HG02970 (cell line): ENCODE measurements around the gene SELENOO.

ENCODE experiments used
- ATAC-seq: cut with Tn5 transposase; IDR thresholded peaks from one replicate; pipeline ENCODE4 v1.9.1; 2021; ENCODE audit warnings: mild to moderate bottlenecking, moderate library complexity, moderate number of reproducible peaks; ENCODE audit not compliant: unreplicated experiment, low FRiP score

Gene SELENOO

DNA sequence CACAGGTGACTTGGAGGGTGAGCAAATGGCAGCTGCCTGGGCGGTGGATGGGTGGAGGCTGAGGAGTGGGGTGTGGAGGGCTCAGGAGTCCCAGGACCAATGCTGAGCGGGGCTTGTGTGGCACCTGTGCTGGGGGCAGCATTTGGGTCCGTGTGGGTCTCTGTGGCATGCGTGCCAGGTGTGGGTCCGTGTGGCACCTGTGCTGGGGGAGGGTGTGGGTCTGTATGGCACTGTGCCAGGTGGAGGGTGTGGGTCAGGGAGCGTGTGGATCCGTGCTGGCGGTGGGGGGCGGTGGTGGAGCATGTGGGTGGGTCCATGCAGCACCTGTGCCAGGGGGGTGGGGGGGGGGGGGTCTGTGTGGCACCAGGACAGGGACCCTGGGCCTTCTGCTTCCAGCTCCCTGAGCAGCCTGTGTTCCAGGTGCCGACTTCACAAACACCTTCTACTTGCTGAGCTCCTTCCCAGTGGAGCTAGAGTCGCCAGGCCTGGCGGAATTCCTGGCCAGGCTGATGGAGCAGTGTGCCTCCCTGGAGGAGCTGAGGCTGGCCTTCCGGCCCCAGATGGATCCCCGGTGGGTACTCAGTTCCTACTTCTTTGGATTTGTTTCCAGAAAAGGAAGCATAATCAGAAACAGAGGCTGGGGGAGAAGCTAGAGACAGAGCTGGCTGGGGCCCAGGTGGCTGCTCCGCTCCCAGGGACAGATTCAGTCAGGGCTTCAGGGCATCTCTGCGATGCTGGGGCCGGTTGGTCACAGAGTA lies 14.7 kb downstream of the SELENOO start:
- no peak for ATAC-seq

- no peak for ATAC-seq
Observed at GRCh38 chr22:50216055-50216683, 15.4 kb downstream of the SELENOO start.

DNA sequence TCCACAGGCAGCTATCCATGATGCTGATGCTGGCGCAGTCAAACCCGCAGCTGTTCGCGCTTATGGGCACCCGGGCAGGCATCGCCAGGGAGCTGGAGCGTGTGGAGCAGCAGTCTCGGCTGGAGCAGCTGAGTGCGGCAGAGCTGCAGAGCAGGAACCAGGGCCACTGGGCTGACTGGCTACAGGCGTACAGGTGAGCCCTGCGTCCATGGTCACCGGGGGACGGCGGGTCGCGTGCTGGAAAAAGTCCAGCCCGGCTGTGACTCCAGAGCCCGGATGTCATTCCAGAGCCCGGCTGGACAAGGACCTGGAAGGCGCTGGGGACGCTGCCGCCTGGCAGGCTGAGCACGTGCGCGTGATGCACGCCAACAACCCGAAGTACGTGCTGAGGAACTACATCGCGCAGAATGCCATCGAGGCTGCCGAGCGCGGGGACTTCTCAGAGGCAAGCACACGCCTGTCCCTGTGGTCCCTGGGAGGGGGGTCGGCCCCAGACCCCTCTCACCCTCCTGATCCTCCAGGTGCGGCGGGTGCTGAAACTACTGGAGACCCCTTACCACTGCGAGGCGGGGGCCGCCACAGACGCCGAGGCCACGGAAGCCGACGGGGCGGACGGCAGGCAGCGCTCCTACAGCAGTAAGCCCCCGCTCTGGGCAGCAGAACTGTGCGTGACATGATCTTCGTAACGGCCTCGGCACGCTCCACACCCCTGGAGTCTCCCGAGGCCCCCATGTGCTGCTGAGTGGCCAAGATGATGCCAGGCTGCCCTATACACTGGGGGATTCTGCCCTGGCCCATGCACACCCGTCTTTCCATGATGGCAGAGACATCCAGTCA lies 16.1 kb downstream of the SELENOO start:
- ATAC-seq = no peak

DNA sequence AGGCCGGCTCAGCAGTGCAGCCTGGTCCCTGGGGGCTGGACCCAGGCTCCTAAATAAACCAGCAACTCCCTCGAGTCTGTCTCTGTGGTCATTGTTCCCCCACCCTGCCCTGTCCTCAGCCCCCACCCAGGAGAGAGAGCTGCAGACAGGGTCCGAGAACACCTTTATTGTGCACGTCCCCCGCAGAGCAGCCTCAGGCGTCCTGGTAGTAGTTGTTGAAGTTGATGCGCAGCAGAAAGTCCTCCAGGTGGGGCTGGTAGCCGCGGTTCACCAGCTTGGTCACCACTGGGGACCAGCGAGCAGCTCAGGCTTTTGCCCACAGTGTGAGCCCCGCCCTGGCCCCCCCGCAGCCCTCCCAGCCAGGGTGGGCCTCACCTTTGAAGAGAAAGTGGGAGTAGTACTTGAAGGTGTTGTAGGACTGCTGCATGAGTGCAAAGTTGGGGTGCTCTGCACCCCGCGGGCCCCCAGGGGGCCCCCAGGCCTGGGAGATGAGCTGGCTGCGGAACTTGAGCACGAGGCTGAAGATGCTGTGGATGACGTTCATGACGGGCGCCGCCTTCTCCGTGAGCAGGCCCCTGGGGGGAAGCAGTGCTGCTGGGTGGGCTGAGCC lies 16.8 kb downstream of the SELENOO start:
- no peak for ATAC-seq

DNA sequence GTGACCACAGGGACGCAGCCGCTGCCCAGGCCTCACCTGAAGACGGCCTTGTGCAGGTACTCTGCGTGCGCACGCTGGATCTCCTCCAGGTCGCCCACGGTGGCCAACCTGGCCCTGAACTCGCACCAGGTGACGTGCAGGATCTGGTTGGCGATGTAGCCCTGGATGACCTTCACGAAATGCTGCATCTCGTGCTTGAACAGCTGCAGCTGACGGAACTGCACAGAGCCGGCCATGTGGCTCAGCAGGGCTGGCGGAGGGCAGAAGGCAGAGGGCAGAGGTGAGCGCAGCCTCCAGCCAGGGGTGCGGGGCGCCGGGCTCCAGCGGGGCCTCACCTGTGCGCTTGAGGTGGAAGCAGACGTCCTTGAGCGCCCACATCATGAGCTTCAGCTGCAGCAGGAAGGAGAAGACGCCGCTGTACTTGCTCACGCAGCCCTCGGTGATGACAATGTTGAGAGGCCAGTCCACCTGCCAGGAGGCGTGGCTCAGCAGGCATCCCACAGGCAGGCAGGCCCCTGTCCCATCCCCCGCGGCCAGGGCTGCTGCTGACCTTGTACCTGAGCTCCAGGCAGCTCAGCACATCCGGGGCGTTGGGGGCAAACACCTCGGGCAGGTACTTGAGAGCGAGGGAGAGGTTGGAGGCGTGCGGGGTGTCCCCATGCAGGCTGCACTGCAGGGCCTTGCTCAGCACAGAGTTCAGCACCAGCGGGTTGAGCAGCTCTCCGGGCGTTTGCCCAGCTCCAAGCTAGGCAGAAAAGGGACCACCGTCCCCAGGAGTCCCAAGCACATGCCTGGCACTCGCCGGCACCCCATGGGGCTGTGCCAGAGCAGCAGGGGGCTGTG lies 17.6 kb downstream of the SELENOO start:
- no peak for ATAC-seq

DNA sequence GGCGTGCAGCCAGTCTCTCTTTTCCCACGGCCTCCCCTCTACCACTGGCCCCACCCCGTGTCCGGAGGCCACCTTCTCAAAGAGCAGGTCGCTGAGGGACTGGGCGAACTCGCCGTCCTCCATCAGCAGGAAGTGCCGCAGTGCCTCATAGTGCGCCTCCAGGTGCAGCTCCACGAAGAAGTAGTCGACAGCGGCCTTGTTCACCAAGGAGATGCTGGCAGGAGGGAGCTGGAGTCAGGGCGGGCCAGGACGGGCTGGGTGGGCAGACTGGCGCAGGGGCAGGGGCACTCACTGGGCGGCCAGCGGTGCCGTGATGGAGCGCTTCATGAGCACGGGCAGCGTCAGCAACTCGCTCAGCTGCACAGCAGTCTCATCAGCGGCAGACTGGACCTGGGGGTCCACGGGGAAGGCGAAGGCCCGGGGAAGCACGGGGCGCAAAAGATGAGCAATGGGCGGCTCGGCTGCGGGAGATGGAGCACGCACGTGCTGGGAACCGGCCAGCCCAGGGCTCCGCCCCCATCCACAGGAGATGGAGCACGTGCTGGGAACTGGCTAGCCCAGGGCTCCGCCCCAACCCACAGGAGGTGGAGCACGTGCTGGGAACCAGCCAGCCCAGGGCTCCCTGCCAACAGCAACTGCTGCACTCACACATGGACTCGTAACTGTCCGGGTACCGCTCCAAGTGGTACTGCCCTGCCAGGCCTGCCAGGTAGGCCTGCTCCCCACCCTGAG lies 18.4 kb downstream of the SELENOO start:
- no peak for ATAC-seq

DNA sequence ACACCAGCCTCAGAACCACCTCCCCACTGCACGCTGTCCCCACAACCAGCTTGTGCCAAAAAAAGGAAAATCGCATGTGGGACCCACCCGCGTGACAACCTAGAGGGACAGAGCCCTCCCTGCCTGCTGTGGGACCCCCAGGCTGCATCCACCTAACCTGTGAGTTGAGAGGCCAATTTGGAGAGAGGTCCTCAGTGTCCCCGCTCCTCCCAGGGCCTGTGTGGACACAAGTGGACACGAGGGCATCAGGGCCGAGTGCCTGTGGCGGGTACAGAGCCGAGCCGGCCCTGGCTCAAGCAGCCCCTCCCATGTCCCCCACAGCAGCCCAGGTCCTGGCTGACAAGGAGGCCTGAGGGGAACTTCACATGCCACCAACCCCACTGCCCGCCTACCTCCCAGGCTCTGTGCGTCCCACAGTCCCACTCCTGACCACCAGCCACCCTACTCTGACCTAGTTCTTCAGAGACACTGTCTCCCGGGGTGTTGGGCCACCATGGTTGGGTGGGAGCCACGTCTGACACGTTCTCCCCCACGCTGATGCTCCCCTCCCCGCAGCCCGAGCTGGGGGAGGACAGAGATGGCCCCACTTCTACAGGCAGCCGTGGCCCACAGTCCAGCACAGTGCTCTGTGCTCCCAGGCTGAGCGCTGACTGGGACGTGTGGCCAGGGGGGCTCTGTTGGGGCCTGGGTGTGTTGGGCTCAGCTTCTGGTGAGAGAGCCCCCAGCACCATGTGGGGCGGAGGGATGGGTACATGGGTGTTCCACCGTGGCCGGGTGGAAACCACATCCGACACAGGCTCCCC lies 19.2 kb downstream of the SELENOO start:
- no peak for ATAC-seq

DNA sequence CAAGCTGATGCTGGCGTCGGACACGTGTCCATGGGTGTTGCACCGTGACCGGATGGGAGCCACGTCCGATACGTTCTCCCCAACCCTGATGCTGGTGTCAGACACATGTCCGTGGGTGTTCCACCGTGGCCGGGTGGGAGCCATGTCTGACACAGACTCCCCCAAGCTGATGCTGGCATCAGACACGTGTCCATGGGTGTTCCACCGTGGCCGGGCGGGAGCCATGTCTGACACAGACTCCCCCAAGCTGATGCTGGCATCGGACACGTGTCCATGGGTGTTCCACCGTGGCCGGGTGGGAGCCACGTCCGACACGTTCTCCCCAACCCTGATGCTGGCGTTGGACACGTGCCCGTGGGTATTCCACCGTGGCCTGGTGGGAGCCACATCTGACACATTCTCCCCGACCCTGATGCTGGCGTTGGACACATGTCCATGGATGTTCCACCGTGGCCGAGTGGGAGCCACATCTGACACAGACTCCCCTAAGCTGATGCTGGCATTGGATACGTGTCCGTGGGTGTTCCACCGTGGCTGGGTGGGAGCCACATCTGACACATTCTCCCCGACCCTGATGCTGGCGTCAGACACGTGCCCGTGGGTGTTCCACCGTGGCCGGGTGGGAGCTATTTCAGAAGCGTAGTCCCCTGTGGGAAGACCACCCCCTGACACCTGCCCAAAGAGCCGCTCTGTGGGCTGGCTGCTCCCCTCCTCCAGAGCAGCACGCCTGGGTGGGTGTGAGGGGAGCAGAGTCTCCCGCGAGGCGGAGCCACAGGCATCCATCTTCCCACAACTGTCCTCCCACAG lies 20.0 kb downstream of the SELENOO start:
- ATAC-seq = no peak

DNA sequence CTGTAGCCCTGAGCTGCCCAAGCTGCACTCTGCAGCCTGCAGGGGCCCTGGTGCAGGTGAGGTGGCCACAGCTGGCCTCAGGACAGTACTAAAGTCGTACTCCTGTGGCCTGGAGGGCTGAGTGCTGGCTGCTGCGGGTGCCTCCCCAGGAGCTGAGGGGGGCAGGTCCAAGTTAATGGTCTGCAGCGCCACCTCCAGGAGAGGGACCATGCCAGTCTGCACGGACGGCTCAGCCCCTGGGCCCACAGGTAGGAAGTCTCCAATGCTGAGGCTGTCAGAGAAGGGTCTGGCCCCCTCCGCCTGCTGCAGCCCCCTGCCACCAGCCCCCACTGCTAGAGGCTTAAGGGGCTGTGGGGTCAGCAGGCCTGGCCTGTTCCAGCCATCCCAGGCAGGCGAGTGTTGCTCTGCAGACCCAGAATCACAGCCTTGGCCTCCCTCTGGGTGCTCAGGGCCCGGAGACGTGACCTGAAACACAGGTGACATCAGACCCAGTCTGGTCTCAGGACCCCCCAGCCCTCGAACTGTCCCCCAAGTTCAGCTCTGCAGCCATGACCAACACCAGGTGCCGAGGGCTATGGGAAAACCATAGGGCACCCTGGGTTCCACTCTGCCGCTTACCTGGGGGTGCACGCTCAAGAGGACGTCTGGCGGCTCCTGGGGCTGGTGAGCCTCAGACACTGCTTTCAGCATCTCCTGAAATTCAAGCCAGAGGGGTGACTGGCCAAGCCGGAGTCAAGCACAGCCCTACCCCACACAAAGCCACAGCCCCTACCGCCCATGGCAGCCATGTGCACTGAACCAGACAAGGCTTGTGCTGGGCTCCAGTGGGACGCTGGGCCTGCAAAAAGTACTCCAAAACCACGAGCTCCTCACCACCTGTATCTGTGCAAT lies 20.8 kb downstream of the SELENOO start:
- no peak for ATAC-seq

DNA sequence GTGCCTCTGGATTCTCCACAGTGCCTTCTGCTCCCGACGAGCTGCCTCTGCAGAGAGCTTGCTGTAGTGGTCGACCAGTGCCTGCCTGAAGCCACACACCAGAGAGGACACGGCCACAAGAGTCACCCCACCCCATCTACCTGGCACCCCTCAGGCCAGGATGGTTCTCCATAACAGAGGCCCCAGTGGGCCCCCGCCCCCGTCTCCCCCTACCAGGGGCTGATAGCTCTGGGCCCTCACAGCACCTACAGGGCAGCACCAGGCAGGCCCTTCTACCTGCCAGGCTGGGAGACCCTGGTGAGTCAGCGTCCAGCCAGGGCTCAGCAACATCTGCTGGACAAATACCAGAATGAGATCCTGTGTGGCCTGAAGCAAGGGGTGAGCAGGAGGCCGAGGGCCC lies 21.7 kb downstream of the SELENOO start:
- no peak for ATAC-seq

DNA sequence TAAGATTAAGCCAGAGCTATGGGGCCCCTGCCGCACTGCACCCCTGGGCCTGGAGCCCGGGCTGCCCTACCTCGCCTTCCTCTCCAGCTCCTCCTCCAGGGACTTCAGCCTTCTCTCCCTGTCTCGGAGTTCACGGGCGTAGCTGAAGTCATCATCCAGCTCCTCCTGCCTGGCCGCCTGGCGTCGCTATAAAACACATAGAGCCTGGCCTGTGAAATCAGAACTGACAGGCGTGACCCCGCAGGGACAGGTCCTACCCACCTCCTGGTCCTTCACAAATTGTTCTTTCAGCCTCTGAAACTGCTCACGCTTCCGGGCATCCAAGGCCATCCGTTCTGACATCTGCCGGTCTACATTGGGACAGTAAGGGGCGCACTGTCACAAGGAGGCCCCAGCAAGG lies 23.3 kb downstream of the SELENOO start:
- ATAC-seq = no peak

DNA sequence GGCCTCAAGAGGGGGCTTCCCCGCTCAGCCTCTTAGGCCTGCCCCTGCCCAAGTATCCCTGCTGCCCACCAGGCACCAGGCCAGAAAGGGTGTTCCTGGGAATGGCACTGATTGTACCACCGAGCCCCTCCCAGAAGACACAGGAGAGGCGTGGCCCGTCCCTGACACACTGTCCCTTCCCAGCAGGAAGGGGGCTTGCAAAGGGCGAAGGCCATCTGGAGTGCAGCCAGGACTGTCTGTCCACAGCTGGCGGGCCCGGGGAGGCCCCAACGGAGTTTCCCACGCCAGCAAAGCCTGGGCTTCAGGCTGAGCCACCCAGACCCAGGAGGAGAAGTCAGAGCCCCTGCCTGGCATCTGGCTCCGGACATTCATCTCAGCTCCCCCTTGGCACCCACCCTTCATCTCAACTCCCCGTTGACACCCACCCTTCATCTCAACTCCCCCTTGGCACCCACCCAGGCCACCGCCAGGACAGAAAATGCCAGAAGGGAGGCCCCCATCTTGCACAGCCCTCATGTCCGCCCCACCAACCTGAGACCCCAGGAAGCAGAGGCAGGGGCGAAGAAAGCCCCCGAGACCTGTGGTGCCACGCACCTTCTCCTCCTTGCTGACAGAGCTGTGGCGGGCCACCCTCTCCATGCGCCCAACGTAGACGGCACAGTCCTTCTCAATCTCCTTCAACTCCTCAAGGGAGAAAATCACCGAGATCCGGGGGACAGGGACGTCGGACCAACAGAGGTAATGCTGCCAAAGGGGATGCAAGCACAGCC lies 24.6 kb downstream of the SELENOO start:
- ATAC-seq = no peak

GRCh38 chr22:50226063-50226874 lies 25.5 kb downstream of the SELENOO start:
- no peak for ATAC-seq

DNA sequence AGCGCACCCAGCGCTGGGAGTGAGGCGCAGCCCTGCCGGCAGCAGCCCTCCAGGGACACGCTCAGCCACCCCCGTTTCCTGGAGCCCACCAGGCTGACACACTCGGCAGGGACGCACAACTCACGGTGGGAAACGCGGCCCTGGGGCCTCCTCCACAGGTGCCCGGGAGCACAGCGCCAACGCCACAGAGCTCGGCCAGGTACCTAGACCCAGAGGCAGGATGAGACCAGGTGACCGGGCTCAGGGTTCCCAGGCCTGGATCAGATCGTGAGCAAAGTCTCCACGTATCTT lies 26.0 kb downstream of the SELENOO start:
- ATAC-seq = no peak

DNA sequence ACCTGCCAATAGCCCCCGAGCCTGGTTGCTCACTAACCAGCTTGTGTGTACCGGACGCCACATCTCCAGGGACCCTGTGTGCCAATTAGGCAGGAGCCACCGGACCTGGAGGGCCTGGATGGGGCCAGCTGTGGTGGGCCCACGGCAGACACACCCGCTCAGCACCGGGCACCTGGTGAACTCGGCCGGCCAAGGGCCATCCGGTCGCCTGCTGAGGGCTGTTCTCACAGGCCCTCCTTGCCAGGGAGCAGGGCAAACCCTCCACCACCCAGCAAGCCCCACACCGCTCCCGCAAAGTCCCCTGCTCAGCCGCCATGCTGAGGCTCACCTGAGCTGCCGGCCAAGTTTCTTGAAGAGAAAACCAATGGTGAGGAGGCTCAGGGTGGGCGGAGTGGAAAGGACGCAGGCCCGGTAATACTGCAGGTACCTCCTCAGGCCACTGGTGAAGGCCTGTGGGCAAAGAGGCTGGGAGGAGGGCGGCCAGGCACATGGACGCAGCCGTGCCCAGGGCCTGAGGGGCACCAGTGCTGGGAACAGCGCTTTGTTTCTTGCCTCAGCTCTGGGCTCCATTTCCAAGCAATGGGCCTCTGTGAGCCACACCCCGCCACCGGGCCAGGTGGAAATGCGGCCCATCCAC lies 26.9 kb downstream of the SELENOO start:
- ATAC-seq = no peak
